GM23338 (cell line): Measurements from ENCODE around the gene ZNF282. TPM values are rescaled to one million over a fixed set of nuclear protein-coding genes. Genes with fewer than 3 reads are reported as not detected.

Experiments
- ATAC-seq: fragments of 200-7000 bp; cut with Tn5 transposase; 3 replicates; pipeline ENCODE4 v1.9.1; 2020
- DNase-seq: peaks from one replicate; pipeline ENCODE4 v3.0.0-alpha.2; 2015; ENCODE audit warnings: low spot score
- H2AFZ ChIP-seq: fragments of 200-600 bp; sonication (generic); 2 replicates; pipeline ENCODE4 v1.8.0; 2016; ENCODE audit warnings: antibody characterized with exemption, mild to moderate bottlenecking, moderate library complexity
- H3F3A ChIP-seq: fragments of 200-600 bp; sonication (generic); replicated peaks from 2 replicates; pipeline ENCODE4 v1.8.0; 2017; ENCODE audit warnings: antibody characterized with exemption, mixed run types, low read depth
- H3K27ac ChIP-seq: fragments of 200-600 bp; sonication (generic); 2 replicates; pipeline ENCODE4 v1.6.1; 2016; ENCODE audit warnings: low read depth
- H3K27me3 ChIP-seq: fragments of 200-600 bp; sonication (generic); 2 replicates; pipeline ENCODE4 v1.8.0; 2016; ENCODE audit warnings: mild to moderate bottlenecking, mixed run types, moderate library complexity; ENCODE audit not compliant: insufficient read depth
- H3K36me3 ChIP-seq: fragments of 200-600 bp; sonication (generic); 2 replicates; pipeline ENCODE4 v1.8.0; 2016; ENCODE audit warnings: mild to moderate bottlenecking; ENCODE audit not compliant: insufficient read depth
- H3K4me1 ChIP-seq: fragments of 200-600 bp; sonication (generic); 2 replicates; pipeline ENCODE4 v1.8.0; 2016; ENCODE audit warnings: mild to moderate bottlenecking, moderate library complexity; ENCODE audit not compliant: insufficient read depth
- H3K4me2 ChIP-seq: fragments of 200-600 bp; sonication (generic); 2 replicates; pipeline ENCODE4 v1.7.1; 2017; ENCODE audit warnings: mixed run types
- H3K4me3 ChIP-seq: fragments of 200-600 bp; sonication (generic); 2 replicates; pipeline ENCODE4 v1.6.1; 2016; ENCODE audit warnings: mixed run types
- H3K79me2 ChIP-seq: fragments of 200-600 bp; sonication (generic); replicated peaks from 2 replicates; pipeline ENCODE4 v1.8.0; 2017; ENCODE audit warnings: mild to moderate bottlenecking; ENCODE audit not compliant: insufficient read depth
- H3K9me2 ChIP-seq: fragments of 200-600 bp; sonication (generic); 2 replicates; pipeline ENCODE4 v1.8.0; 2017; ENCODE audit not compliant: insufficient read depth
- H4K20me1 ChIP-seq: fragments of 200-600 bp; sonication (generic); replicated peaks from 2 replicates; pipeline ENCODE4 v1.8.0; 2017; ENCODE audit warnings: mild to moderate bottlenecking; ENCODE audit not compliant: insufficient read depth
- H3K27ac Mint-ChIP-seq: 2 replicates; pipeline ENCODE4 v1.8.0; 2020; ENCODE audit warnings: inconsistent platforms, mild to moderate bottlenecking, moderate library complexity, mixed read lengths
- H3K27me3 Mint-ChIP-seq: 3 replicates; pipeline ENCODE4 v1.8.0; 2022; ENCODE audit warnings: low read depth, mild to moderate bottlenecking, moderate library complexity, mixed read lengths, inconsistent platforms; ENCODE audit not compliant: insufficient read depth, poor library complexity
- H3K36me3 Mint-ChIP-seq: 3 replicates; pipeline ENCODE4 v1.8.0; 2021; ENCODE audit warnings: low read depth, mild to moderate bottlenecking, inconsistent platforms, moderate library complexity, mixed read lengths
- H3K4me1 Mint-ChIP-seq: 3 replicates; pipeline ENCODE4 v1.8.0; 2020; ENCODE audit warnings: mild to moderate bottlenecking, inconsistent platforms, mixed read lengths
- H3K4me3 Mint-ChIP-seq: 3 replicates; pipeline ENCODE4 v1.8.0; 2021; ENCODE audit warnings: moderate library complexity, mild to moderate bottlenecking, inconsistent platforms, mixed read lengths
- H3K9me3 Mint-ChIP-seq: 3 replicates; pipeline ENCODE4 v1.8.0; 2020; ENCODE audit warnings: moderate library complexity, mild to moderate bottlenecking, inconsistent platforms, mixed read lengths
- CREB1 ChIP-seq: fragments of 250-450 bp; sonication (Bioruptor Pico); IDR thresholded peaks from 2 replicates; pipeline ENCODE4 v1.5.0; 2020; ENCODE audit warnings: low read depth, mild to moderate bottlenecking, moderate library complexity
- EZH2phosphoT487 ChIP-seq: fragments of 200-600 bp; sonication (generic); IDR thresholded peaks from one replicate; pipeline ENCODE4 v1.8.1; 2018; ENCODE audit warnings: antibody characterized with exemption; ENCODE audit not compliant: unreplicated experiment
- JUNB ChIP-seq: IDR thresholded peaks from one replicate; pipeline ENCODE4 v1.6.1; 2016; ENCODE audit warnings: antibody characterized with exemption; ENCODE audit not compliant: unreplicated experiment
- NANOG ChIP-seq: IDR thresholded peaks from 2 replicates; pipeline ENCODE4 v1.6.1; 2016; ENCODE audit warnings: antibody characterized with exemption, borderline replicate concordance
- POLR2AphosphoS5 ChIP-seq: IDR thresholded peaks from 2 replicates; pipeline ENCODE4 v1.6.1; 2016; ENCODE audit warnings: antibody characterized with exemption, low read depth
- STAT1 ChIP-seq: IDR thresholded peaks from one replicate; pipeline ENCODE4 v1.6.1; 2016; ENCODE audit warnings: antibody characterized with exemption; ENCODE audit not compliant: unreplicated experiment
- ZNF114 ChIP-seq: fragments of 250-450 bp; sonication (Bioruptor Pico); IDR thresholded peaks from 2 replicates; pipeline ENCODE4 v1.5.0; 2020; ENCODE audit warnings: mild to moderate bottlenecking, moderate library complexity
- polyA plus RNA-seq: library from polyadenylated mRNA; unstranded; fragments of >200 nt; fragmentation: Nextera tagmentation; extraction: Ambion mirVana; gene quantifications from 2 replicates; pipeline ENCODE4 v1.2.1, GENCODE V29; 2016
- total RNA-seq: library from RNA; depleted of rRNA; stranded (reverse); fragments of >200 nt; shearing (Covaris generic); gene quantifications from 2 replicates; pipeline ENCODE4 v1.2.3, GENCODE V29; 2014
- TF ChIP-seq, protein P1 (sequence below): IDR thresholded peaks from one replicate; pipeline ENCODE4 v1.6.1; 2018; ENCODE audit warnings: antibody characterized with exemption; ENCODE audit not compliant: unreplicated experiment
- TF ChIP-seq, protein P2 (sequence below), 2 experiments: fragments of 200-600 bp in 1 of 2; sonication (generic) in 1 of 2; conservative IDR thresholded peaks; 2 replicates each; pipeline versions ENCODE4 v1.5.1 to v1.6.1; 2016 to 2017; ENCODE audit warnings: antibody characterized with exemption in 2 of 2, low read depth in 2 of 2, mild to moderate bottlenecking in 2 of 2, moderate library complexity in 1 of 2
- TF ChIP-seq, protein P3 (sequence below): fragments of 250-450 bp; sonication (Bioruptor Pico); IDR thresholded peaks from 2 replicates; pipeline ENCODE4 v1.5.0; 2020; ENCODE audit warnings: mild to moderate bottlenecking, moderate library complexity

Gene ZNF282
- total and polyA plus RNA-seq, 2 experiments from 2014 or later: 7.2 to 36.3 TPM

DNA sequence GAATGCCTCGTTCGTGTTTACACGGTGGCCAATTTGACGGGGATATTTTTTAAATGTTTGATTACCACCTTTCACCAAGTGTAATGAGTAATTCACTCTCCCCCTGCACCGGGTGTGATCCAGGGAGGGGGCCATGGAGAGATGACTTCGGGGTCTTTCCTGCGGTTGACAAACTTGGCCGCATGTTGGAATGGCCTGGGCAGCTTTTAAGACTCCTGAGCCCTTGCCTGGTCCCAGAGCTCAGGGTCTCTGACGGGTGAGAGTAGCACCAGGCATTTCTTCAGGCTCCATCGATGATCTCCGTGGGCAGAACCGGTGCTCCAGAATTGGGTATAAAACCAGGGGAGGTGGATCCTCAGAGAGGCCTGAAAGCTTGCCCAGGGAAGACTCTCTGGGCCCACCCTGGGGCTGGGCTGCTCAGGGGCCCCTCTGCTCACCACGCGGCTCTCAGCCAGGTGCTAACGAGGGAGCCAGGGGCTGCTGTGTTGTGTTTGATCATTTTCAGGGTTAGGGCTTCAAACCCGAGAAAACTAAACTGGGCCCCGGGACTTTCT, 882 bp downstream of the ZNF282 start:
- Mint-ChIP-seq H3K4me1 (peaks cover 14% of the 10 kb centered on the region), H3K4me3 (peak overlapping the region; percentile 89), H3K36me3 (peaks cover 42% of the 10 kb centered on the region), H3K9me3 (no peaks in the 10 kb centered on the region), H3K27me3 (peaks cover 13% of the 10 kb centered on the region), H3K27ac (peak overlapping the region; percentile 85)
- Histone ChIP-seq H3K36me3 (peaks cover 29% of the 10 kb centered on the region), H3F3A (peaks cover 20% of the 10 kb centered on the region; the same call in 1 of the 2 replicates), H3K27me3 (no peaks in the 10 kb centered on the region), H3K27ac (no peak overlapping the region), H3K4me1 (0 out of 2 replicates have a peak, but pooled peaks cover 6% of the 10 kb centered on the region), H3K4me3 (peak overlapping the region; percentile 95), H4K20me1 (peaks cover 22% of the 10 kb centered on the region), H3K9me2 (no peaks in the 10 kb centered on the region), H2AFZ (peak overlapping the region; percentile 74; the same call in 1 of the 2 replicates), H3K79me2 (peaks cover 33% of the 10 kb centered on the region), H3K4me2 (peak overlapping the region; percentile 96)
- ATAC-seq: peak; percentile 12
- DNase-seq: peak; percentile 32
- TF ChIP-seq CREB1 (CRISPR knock-in tag) (no peak), JUNB (no peak), ZNF114 (CRISPR knock-in tag) (no peak), EZH2phosphoT487 (no peak), POLR2AphosphoS5 (no peak), STAT1 (no peak), NANOG (no peak)
- TF ChIP-seq, protein P1, sequence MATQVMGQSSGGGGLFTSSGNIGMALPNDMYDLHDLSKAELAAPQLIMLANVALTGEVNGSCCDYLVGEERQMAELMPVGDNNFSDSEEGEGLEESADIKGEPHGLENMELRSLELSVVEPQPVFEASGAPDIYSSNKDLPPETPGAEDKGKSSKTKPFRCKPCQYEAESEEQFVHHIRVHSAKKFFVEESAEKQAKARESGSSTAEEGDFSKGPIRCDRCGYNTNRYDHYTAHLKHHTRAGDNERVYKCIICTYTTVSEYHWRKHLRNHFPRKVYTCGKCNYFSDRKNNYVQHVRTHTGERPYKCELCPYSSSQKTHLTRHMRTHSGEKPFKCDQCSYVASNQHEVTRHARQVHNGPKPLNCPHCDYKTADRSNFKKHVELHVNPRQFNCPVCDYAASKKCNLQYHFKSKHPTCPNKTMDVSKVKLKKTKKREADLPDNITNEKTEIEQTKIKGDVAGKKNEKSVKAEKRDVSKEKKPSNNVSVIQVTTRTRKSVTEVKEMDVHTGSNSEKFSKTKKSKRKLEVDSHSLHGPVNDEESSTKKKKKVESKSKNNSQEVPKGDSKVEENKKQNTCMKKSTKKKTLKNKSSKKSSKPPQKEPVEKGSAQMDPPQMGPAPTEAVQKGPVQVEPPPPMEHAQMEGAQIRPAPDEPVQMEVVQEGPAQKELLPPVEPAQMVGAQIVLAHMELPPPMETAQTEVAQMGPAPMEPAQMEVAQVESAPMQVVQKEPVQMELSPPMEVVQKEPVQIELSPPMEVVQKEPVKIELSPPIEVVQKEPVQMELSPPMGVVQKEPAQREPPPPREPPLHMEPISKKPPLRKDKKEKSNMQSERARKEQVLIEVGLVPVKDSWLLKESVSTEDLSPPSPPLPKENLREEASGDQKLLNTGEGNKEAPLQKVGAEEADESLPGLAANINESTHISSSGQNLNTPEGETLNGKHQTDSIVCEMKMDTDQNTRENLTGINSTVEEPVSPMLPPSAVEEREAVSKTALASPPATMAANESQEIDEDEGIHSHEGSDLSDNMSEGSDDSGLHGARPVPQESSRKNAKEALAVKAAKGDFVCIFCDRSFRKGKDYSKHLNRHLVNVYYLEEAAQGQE: no peak
- TF ChIP-seq, protein P2, sequence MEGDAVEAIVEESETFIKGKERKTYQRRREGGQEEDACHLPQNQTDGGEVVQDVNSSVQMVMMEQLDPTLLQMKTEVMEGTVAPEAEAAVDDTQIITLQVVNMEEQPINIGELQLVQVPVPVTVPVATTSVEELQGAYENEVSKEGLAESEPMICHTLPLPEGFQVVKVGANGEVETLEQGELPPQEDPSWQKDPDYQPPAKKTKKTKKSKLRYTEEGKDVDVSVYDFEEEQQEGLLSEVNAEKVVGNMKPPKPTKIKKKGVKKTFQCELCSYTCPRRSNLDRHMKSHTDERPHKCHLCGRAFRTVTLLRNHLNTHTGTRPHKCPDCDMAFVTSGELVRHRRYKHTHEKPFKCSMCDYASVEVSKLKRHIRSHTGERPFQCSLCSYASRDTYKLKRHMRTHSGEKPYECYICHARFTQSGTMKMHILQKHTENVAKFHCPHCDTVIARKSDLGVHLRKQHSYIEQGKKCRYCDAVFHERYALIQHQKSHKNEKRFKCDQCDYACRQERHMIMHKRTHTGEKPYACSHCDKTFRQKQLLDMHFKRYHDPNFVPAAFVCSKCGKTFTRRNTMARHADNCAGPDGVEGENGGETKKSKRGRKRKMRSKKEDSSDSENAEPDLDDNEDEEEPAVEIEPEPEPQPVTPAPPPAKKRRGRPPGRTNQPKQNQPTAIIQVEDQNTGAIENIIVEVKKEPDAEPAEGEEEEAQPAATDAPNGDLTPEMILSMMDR (conservative IDR thresholded peaks at IDR 0.05; ENCODE audit: low read depth in 2 of 2): no peak
- TF ChIP-seq, protein P3, sequence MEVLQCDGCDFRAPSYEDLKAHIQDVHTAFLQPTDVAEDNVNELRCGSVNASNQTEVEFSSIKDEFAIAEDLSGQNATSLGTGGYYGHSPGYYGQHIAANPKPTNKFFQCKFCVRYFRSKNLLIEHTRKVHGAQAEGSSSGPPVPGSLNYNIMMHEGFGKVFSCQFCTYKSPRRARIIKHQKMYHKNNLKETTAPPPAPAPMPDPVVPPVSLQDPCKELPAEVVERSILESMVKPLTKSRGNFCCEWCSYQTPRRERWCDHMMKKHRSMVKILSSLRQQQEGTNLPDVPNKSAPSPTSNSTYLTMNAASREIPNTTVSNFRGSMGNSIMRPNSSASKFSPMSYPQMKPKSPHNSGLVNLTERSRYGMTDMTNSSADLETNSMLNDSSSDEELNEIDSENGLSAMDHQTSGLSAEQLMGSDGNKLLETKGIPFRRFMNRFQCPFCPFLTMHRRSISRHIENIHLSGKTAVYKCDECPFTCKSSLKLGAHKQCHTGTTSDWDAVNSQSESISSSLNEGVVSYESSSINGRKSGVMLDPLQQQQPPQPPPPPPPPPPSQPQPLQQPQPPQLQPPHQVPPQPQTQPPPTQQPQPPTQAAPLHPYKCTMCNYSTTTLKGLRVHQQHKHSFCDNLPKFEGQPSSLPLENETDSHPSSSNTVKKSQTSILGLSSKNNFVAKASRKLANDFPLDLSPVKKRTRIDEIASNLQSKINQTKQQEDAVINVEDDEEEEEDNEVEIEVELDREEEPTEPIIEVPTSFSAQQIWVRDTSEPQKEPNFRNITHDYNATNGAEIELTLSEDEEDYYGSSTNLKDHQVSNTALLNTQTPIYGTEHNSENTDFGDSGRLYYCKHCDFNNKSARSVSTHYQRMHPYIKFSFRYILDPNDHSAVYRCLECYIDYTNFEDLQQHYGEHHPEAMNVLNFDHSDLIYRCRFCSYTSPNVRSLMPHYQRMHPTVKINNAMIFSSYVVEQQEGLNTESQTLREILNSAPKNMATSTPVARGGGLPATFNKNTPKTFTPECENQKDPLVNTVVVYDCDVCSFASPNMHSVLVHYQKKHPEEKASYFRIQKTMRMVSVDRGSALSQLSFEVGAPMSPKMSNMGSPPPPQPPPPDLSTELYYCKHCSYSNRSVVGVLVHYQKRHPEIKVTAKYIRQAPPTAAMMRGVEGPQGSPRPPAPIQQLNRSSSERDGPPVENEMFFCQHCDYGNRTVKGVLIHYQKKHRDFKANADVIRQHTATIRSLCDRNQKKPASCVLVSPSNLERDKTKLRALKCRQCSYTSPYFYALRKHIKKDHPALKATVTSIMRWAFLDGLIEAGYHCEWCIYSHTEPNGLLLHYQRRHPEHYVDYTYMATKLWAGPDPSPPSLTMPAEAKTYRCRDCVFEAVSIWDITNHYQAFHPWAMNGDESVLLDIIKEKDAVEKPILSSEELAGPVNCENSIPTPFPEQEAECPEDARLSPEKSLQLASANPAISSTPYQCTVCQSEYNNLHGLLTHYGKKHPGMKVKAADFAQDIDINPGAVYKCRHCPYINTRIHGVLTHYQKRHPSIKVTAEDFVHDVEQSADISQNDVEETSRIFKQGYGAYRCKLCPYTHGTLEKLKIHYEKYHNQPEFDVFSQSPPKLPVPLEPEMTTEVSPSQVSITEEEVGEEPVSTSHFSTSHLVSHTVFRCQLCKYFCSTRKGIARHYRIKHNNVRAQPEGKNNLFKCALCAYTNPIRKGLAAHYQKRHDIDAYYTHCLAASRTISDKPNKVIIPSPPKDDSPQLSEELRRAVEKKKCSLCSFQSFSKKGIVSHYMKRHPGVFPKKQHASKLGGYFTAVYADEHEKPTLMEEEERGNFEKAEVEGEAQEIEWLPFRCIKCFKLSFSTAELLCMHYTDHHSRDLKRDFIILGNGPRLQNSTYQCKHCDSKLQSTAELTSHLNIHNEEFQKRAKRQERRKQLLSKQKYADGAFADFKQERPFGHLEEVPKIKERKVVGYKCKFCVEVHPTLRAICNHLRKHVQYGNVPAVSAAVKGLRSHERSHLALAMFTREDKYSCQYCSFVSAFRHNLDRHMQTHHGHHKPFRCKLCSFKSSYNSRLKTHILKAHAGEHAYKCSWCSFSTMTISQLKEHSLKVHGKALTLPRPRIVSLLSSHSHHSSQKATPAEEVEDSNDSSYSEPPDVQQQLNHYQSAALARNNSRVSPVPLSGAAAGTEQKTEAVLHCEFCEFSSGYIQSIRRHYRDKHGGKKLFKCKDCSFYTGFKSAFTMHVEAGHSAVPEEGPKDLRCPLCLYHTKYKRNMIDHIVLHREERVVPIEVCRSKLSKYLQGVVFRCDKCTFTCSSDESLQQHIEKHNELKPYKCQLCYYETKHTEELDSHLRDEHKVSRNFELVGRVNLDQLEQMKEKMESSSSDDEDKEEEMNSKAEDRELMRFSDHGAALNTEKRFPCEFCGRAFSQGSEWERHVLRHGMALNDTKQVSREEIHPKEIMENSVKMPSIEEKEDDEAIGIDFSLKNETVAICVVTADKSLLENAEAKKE (CRISPR knock-in tag): no peak
